Natural killer cell (primary cell): ENCODE results near the gene APC2. TPM values are rescaled to one million over a fixed set of nuclear protein-coding genes. Genes with fewer than 3 reads are reported as not detected.

Experiments
- ATAC-seq, 3 donors: fragments of 150-1000 bp in 2 of 3; fragments of 200-7000 bp in 1 of 3; cut with Tn5 transposase; 1 replicate in 1 of 3; 2 replicates in 2 of 3; pipeline ENCODE4 v1.10.0; 2021; ENCODE audit warnings: mild to moderate bottlenecking in 2 of 3, moderate library complexity in 2 of 3
- DNase-seq, 2 donors: peaks; one replicate each; pipeline versions ENCODE4 v3.0.0 to v3.0.0-alpha.2; 2013 to 2021; ENCODE audit warnings: mixed read lengths in 1 of 2
- H3K27ac ChIP-seq: one replicate; pipeline ENCODE4 v1.5.1; 2013; ENCODE audit warnings: mild to moderate bottlenecking, low read length
- H3K27me3 ChIP-seq: one replicate; pipeline ENCODE4 v1.6.1; 2013; ENCODE audit warnings: low read length; ENCODE audit not compliant: control insufficient read depth, insufficient read depth
- H3K36me3 ChIP-seq: one replicate; pipeline ENCODE4 v1.6.1; 2013; ENCODE audit warnings: low read length; ENCODE audit not compliant: control insufficient read depth, insufficient read depth
- H3K4me1 ChIP-seq: one replicate; pipeline ENCODE4 v1.6.1; 2013; ENCODE audit warnings: low read length; ENCODE audit not compliant: control insufficient read depth, insufficient read depth
- H3K4me3 ChIP-seq: one replicate; pipeline ENCODE4 v1.5.1; 2013; ENCODE audit warnings: low read length
- H3K9me3 ChIP-seq: one replicate; pipeline ENCODE4 v1.6.1; 2013; ENCODE audit warnings: low read length; ENCODE audit not compliant: control insufficient read depth, insufficient read depth
- H3K27ac Mint-ChIP-seq, 2 donors: one replicate each; pipeline ENCODE4 v1.8.0; 2022; ENCODE audit warnings: mild to moderate bottlenecking in 2 of 2, mixed read lengths in 2 of 2, moderate library complexity in 1 of 2
- H3K27me3 Mint-ChIP-seq, 2 donors: one replicate each; pipeline ENCODE4 v1.8.0; 2022; ENCODE audit warnings: low read depth in 2 of 2, mixed read lengths in 2 of 2
- H3K36me3 Mint-ChIP-seq: one replicate; pipeline ENCODE4 v1.8.0; 2022; ENCODE audit warnings: mixed read lengths
- H3K4me1 Mint-ChIP-seq, 2 donors: one replicate each; pipeline ENCODE4 v1.8.0; 2022; ENCODE audit warnings: mixed read lengths in 2 of 2
- H3K4me3 Mint-ChIP-seq: one replicate; pipeline ENCODE4 v1.8.0; 2022; ENCODE audit warnings: mild to moderate bottlenecking, moderate library complexity, mixed read lengths
- H3K9me3 Mint-ChIP-seq, 2 donors: one replicate each; pipeline ENCODE4 v1.8.0; 2022; ENCODE audit warnings: mixed read lengths in 2 of 2
- CTCF ChIP-seq: fragments of 200-600 bp; IDR thresholded peaks from one replicate; pipeline ENCODE4 v1.8.0; 2022; ENCODE audit warnings: antibody characterized with exemption
- WGBS: methylation state at CpG from one replicate; pipeline ENCODE4 v1.1.7; 2013; ENCODE audit warnings: missing lambda C conversion rate; ENCODE audit not compliant: insufficient coverage; 5-methylcytosine and 5-hydroxymethylcytosine counted together
- intact Hi-C: fragments of 100-400 bp; cut with micrococcal nuclease; formaldehyde crosslinking; loops from one replicate; pipeline ENCODE4 v1.14.2; 2022
- total RNA-seq, 4 donors: library from RNA; stranded (reverse); fragments of 120-200 nt in 1 of 4; gene quantifications; one replicate each; pipeline versions ENCODE4 v1.2.3 to v1.2.4, GENCODE V29; 2013 to 2022

APC2 gene
- total RNA-seq, 3 donors from 2014 or later (not counting 1 experiment from before 2014, with no cell fraction given) = 0.14 to 0.58 (median 0.27) TPM

- no peak for ATAC-seq
- no peak for TF ChIP-seq CTCF
- Histone ChIP-seq H3K27me3 (no peaks in the 10 kb centered on the region), H3K9me3 (no peaks in the 10 kb centered on the region), H3K4me1 (peaks cover 18% of the 10 kb centered on the region), H3K27ac (no peak overlapping the region), H3K36me3 (no peaks in the 10 kb centered on the region), H3K4me3 (no peak overlapping the region)
- no peak for DNase-seq
- Mint-ChIP-seq H3K4me1 (peaks cover 17 to 18% of the 10 kb centered on the region in 2 donors), H3K27me3 (no peaks in the 10 kb centered on the region), H3K4me3 (peak overlapping the region; percentile 42), H3K9me3 (no peaks in the 10 kb centered on the region), H3K27ac (no peak overlapping the region), H3K36me3 (no peaks in the 10 kb centered on the region)
- whole genome bisulfite sequencing = 89% methylated on average over 10 of the region's 10 CpGs
- intact Hi-C loops = loop anchor here (10.0 kb wide), 1 partner anchor 218 kb away; the partner anchor contains the start of gene FAM174C
Observed at GRCh38 chr19:1492474-1493006, 42.6 kb downstream of the APC2 start.

DNA sequence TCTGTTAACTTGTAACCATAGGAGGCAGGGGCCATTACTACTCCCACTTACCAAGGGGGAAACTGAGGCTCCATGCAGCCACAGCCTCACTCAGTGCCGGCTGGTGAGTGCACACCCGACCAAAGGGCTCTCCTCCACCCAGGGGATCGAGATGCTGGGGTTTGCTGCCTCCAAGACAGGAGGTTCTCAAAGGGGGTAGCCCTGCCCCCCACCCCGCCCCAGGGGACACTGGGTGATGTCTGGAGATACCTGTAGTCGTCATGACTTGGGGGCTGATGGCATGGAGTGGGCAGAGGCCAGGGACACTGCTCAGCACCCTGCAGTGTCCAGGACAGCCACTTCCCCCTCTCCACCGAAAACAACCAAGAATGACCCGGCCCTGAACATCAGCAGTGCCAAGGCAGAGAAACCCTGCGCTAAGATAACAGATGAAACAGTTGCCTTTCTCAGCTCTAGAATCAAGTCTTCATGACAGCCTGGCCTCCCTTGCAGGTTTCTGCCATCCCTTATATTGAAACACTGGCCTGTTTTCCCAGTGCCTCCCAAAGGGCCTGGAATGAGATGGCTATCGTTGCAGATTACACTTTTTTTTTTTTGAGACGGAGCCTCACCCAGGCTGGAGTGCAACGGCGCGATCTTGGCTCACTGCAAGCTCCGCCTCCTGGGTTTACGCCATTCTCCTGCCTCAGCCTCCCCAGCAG, 44.3 kb downstream of the APC2 start:
- Mint-ChIP-seq H3K4me1 (peaks cover 16 to 17% of the 10 kb centered on the region in 2 donors), H3K27me3 (no peaks in the 10 kb centered on the region), H3K9me3 (no peaks in the 10 kb centered on the region), H3K36me3 (no peaks in the 10 kb centered on the region), H3K27ac (no peak overlapping the region), H3K4me3 (no peak overlapping the region)
- H3K36me3 ChIP-seq = no peaks in the 10 kb centered on the region
- no peak overlapping the region for H3K27ac ChIP-seq
- no peak for DNase-seq
- peaks cover 16% of the 10 kb centered on the region for H3K4me1 ChIP-seq
- no peaks in the 10 kb centered on the region for H3K9me3 ChIP-seq
- TF ChIP-seq CTCF = no peak
- H3K27me3 ChIP-seq = no peaks in the 10 kb centered on the region
- no peak overlapping the region for H3K4me3 ChIP-seq
- intact Hi-C loops = loop anchor here (10.0 kb wide), 1 partner anchor 219 kb away; the partner anchor contains the start of gene FAM174C
- ATAC-seq = no peak
- WGBS = 82% methylated on average over 15 of the region's 15 CpGs

DNA sequence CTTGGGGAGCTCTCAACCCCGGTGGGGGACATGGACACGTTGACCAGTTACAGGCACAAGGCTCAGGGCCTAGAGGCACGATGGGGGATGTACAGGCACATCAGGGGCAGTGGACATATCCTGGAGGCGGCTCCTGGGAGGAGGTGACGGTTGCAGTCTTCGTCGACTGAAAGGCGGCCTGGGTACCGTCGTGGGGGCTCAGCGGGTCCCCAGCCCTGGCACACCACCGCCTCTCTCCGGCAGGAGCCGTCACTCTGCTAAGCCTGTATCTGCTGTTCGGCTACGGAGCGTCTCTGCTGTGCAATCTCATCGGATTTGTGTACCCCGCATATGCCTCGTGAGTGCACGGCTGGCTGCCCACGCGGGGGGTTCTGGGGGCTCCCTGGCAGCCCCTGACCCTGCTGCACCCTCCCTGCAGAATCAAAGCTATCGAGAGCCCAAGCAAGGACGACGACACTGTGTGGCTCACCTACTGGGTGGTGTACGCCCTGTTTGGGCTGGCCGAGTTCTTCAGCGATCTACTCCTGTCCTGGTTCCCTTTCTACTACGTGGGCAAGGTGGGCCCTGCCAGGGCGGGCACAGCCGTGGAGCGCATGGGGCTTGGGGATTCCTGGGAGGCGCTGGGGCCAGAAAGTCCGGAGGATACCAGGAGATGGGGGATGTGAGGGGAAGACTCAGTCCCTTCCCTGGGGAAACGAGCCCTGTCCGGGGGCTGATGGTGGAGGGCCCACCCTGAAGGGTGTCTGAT, 45.3 kb downstream of the APC2 start:
- Mint-ChIP-seq H3K9me3 (no peaks in the 10 kb centered on the region), H3K27me3 (no peaks in the 10 kb centered on the region), H3K27ac (no peak overlapping the region), H3K4me1 (peaks cover 10 to 12% of the 10 kb centered on the region in 2 donors), H3K36me3 (no peaks in the 10 kb centered on the region), H3K4me3 (no peak overlapping the region)
- TF ChIP-seq CTCF = no peak
- Histone ChIP-seq H3K36me3 (no peaks in the 10 kb centered on the region), H3K4me1 (peaks cover 8% of the 10 kb centered on the region), H3K27me3 (no peaks in the 10 kb centered on the region), H3K27ac (no peak overlapping the region), H3K9me3 (no peaks in the 10 kb centered on the region), H3K4me3 (no peak overlapping the region)
- intact Hi-C loops = loop anchor here (10.0 kb wide), 1 partner anchor 220 kb away; the partner anchor contains the start of gene FAM174C
- DNase-seq = no peak
- no peak for ATAC-seq
- 86% methylated on average over 37 of the region's 37 CpGs for WGBS
